Liver (tissue), 9 donors: ENCODE data around the gene OPA3. TPM values are rescaled to one million over a fixed set of nuclear protein-coding genes. Genes with fewer than 3 reads are reported as not detected.

Source experiments
- DNase-seq: peaks from one replicate; pipeline ENCODE4 v3.0.0-alpha.2; 2017; ENCODE audit warnings: low spot score
- H3K27ac ChIP-seq, 2 donors: one replicate each; pipeline ENCODE4 v1.7.0; 2013; ENCODE audit warnings: inconsistent platforms in 2 of 2, low read length in 2 of 2, control low read depth in 1 of 2, low read depth in 1 of 2, mild to moderate bottlenecking in 1 of 2
- H3K27me3 ChIP-seq, 4 donors: one replicate each; pipeline versions ENCODE4 v1.6.1 to v1.7.0; 2013; ENCODE audit warnings: low read length in 3 of 4, inconsistent platforms in 1 of 4, mild to moderate bottlenecking in 1 of 4, moderate library complexity in 1 of 4; ENCODE audit not compliant: control insufficient read depth in 4 of 4, insufficient read depth in 4 of 4
- H3K36me3 ChIP-seq, 4 donors: one replicate each; pipeline versions ENCODE4 v1.6.1 to v1.7.0; 2013; ENCODE audit warnings: low read length in 3 of 4, mild to moderate bottlenecking in 3 of 4, low read depth in 1 of 4, moderate library complexity in 1 of 4; ENCODE audit not compliant: control insufficient read depth in 4 of 4, insufficient read depth in 3 of 4
- H3K4me1 ChIP-seq, 4 donors: one replicate each; pipeline versions ENCODE4 v1.6.1 to v1.7.0; 2013; ENCODE audit warnings: low read length in 3 of 4, mild to moderate bottlenecking in 3 of 4, moderate library complexity in 1 of 4; ENCODE audit not compliant: control insufficient read depth in 4 of 4, insufficient read depth in 4 of 4
- H3K4me3 ChIP-seq, 3 donors: one replicate each; pipeline versions ENCODE4 v1.6.1 to v1.7.0; 2013; ENCODE audit warnings: low read length in 3 of 3, control low read depth in 1 of 3, low read depth in 1 of 3, mild to moderate bottlenecking in 1 of 3
- H3K9ac ChIP-seq, 2 donors: one replicate each; pipeline ENCODE4 v1.7.0; 2013; ENCODE audit warnings: low read length in 2 of 2, mild to moderate bottlenecking in 2 of 2, moderate library complexity in 2 of 2, control low read depth in 1 of 2, low read depth in 1 of 2
- H3K9me3 ChIP-seq, 4 donors: one replicate each; pipeline versions ENCODE4 v1.6.1 to v1.7.0; 2013; ENCODE audit warnings: low read length in 3 of 4; ENCODE audit not compliant: control insufficient read depth in 4 of 4
- EGR1 ChIP-seq, 2 donors: IDR thresholded peaks; 2 replicates each; pipeline ENCODE4 v1.6.1; 2016 to 2018; ENCODE audit warnings: antibody characterized with exemption in 2 of 2, low read depth in 2 of 2
- FOXA1 ChIP-seq: IDR thresholded peaks from 2 replicates; pipeline ENCODE4 v1.6.1; 2016; ENCODE audit warnings: antibody characterized with exemption
- GABPA ChIP-seq, 2 donors: IDR thresholded peaks in 1 of 2; conservative IDR thresholded peaks in 1 of 2; 2 replicates each; pipeline ENCODE4 v1.6.1; 2016; ENCODE audit warnings: antibody characterized with exemption in 2 of 2, mild to moderate bottlenecking in 1 of 2, moderate library complexity in 1 of 2
- HNF4A ChIP-seq, 2 donors: conservative IDR thresholded peaks; 2 replicates each; pipeline ENCODE4 v1.6.1; 2016; ENCODE audit warnings: antibody characterized with exemption in 2 of 2, mild to moderate bottlenecking in 2 of 2
- RXRA ChIP-seq, 2 donors: IDR thresholded peaks; 2 replicates each; pipeline ENCODE4 v1.6.1; 2017 to 2018; ENCODE audit warnings: antibody characterized with exemption in 2 of 2, mild to moderate bottlenecking in 1 of 2
- SP1 ChIP-seq: IDR thresholded peaks from 2 replicates; pipeline ENCODE4 v1.6.1; 2018; ENCODE audit warnings: antibody characterized with exemption, mild to moderate bottlenecking
- TAF1 ChIP-seq: conservative IDR thresholded peaks from 2 replicates; pipeline ENCODE4 v1.6.1; 2016; ENCODE audit warnings: antibody characterized with exemption, mild to moderate bottlenecking
- WGBS: extraction: QIAGEN DNeasy Blood & Tissue Kit; methylation state at CpG from one replicate; pipeline ENCODE4 v1.1.7; 2013; 5-methylcytosine and 5-hydroxymethylcytosine counted together
- polyA plus RNA-seq, 2 donors: library from polyadenylated mRNA; stranded (reverse) in 1 of 2; unstranded in 1 of 2; fragments of 200-250 nt in 1 of 2; fragments of >200 nt in 1 of 2; fragmentation: Nextera tagmentation in 1 of 2; extraction: Ambion mirVana in 1 of 2; gene quantifications; one replicate each; pipeline versions ENCODE4 v1.2.1 to v1.2.3, GENCODE V29; 2013 to 2015
- total RNA-seq, 2 donors: library from RNA; depleted of rRNA; stranded (reverse); fragments of >200 nt; gene quantifications; one replicate each; pipeline ENCODE4 v1.2.3, GENCODE V29; 2014
- TF ChIP-seq, protein P1 (sequence below): IDR thresholded peaks from 2 replicates; pipeline ENCODE4 v1.6.1; 2016; ENCODE audit warnings: antibody characterized with exemption, mild to moderate bottlenecking
- TF ChIP-seq, protein P2 (sequence below): IDR thresholded peaks from 2 replicates; pipeline ENCODE4 v1.6.1; 2016; ENCODE audit warnings: antibody characterized with exemption
- TF ChIP-seq, protein P3 (sequence below): IDR thresholded peaks from 2 replicates; pipeline ENCODE4 v1.6.1; 2016; ENCODE audit warnings: antibody characterized with exemption
- donor health status: healthy.
- donor health status: healthy.
- donor health status: healthy.
- donor health status: healthy.
- donor health status: healthy.

Gene OPA3
- total and polyA plus RNA-seq, 4 donors = 3.8 to 9.4 (median 6.2) TPM

DNA sequence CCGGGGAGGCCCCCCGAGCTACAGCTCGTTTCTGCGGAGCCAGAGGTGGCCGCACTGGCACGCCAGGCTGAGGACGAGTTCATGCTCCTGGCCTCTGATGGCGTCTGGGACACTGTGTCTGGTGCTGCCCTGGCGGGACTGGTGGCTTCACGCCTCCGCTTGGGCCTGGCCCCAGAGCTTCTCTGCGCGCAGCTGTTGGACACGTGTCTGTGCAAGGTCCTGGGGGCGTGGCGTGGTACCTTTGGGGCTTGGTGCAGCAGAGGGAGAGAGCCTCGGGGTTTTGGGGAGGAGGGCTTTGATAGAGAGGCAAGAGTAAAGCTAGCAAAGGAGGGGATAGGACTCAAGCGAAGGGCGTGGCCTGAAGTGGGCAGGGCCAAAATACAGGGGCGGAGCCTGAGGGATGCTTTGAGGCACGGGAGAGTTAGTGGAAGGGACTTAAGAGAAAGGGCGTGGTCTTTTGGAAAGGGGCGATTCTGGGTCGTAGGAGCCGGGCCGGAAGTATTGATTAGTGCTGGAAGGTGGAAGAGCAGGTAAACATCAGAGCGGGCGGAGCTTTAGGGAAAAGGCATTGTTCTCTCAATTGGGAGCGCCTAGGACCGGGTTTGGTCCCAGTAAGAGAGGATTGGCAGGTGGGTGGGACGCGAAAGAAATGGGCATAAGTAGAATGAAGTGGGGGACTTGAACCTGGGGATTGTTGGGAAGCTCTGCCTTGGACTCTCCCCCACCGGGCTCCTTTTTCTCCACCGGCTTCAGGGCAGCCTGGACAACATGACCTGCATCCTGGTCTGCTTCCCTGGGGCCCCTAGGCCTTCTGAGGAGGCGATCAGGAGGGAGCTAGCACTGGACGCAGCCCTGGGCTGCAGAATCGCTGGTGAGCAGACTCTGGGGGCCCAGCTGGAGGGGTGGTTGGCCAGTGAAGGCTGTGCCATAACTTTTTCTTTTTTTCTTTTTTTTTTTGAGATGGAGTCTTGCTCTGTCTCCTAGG lies 85.1 kb downstream of the OPA3 start:
- DNase-seq = no peak
- Histone ChIP-seq H3K27me3 (peaks cover 0 to 6% (median 2%) of the 10 kb centered on the region in 4 donors), H3K9ac (no peak overlapping the region), H3K4me3 (peak overlapping the region in 1 of 3 donors; percentile 17), H3K36me3 (no peaks in the 10 kb centered on the region), H3K4me1 (peaks cover 18 to 25% (median 20%) of the 10 kb centered on the region in 4 donors), H3K27ac (no peak overlapping the region), H3K9me3 (no peaks in the 10 kb centered on the region)
- WGBS = 14% methylated on average over 37 of the region's 37 CpGs
- TF ChIP-seq, protein P1, sequence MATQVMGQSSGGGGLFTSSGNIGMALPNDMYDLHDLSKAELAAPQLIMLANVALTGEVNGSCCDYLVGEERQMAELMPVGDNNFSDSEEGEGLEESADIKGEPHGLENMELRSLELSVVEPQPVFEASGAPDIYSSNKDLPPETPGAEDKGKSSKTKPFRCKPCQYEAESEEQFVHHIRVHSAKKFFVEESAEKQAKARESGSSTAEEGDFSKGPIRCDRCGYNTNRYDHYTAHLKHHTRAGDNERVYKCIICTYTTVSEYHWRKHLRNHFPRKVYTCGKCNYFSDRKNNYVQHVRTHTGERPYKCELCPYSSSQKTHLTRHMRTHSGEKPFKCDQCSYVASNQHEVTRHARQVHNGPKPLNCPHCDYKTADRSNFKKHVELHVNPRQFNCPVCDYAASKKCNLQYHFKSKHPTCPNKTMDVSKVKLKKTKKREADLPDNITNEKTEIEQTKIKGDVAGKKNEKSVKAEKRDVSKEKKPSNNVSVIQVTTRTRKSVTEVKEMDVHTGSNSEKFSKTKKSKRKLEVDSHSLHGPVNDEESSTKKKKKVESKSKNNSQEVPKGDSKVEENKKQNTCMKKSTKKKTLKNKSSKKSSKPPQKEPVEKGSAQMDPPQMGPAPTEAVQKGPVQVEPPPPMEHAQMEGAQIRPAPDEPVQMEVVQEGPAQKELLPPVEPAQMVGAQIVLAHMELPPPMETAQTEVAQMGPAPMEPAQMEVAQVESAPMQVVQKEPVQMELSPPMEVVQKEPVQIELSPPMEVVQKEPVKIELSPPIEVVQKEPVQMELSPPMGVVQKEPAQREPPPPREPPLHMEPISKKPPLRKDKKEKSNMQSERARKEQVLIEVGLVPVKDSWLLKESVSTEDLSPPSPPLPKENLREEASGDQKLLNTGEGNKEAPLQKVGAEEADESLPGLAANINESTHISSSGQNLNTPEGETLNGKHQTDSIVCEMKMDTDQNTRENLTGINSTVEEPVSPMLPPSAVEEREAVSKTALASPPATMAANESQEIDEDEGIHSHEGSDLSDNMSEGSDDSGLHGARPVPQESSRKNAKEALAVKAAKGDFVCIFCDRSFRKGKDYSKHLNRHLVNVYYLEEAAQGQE = no peak
- TF ChIP-seq HNF4A (conservative IDR thresholded peaks at IDR 0.05) = peak; percentile 34 to 65
- TF ChIP-seq SP1 = peak; percentile 23
- peak in 1 of 2 donors; percentile 62 for TF ChIP-seq EGR1 (IDR thresholded peaks at IDR 0.05; ENCODE audit: low read depth in 2 of 2)
- TF ChIP-seq, protein P2, sequence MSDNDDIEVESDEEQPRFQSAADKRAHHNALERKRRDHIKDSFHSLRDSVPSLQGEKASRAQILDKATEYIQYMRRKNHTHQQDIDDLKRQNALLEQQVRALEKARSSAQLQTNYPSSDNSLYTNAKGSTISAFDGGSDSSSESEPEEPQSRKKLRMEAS = peak; percentile 87
- TF ChIP-seq RXRA (IDR thresholded peaks at IDR 0.05) = peak in 1 of 2 donors; percentile 21

DNA sequence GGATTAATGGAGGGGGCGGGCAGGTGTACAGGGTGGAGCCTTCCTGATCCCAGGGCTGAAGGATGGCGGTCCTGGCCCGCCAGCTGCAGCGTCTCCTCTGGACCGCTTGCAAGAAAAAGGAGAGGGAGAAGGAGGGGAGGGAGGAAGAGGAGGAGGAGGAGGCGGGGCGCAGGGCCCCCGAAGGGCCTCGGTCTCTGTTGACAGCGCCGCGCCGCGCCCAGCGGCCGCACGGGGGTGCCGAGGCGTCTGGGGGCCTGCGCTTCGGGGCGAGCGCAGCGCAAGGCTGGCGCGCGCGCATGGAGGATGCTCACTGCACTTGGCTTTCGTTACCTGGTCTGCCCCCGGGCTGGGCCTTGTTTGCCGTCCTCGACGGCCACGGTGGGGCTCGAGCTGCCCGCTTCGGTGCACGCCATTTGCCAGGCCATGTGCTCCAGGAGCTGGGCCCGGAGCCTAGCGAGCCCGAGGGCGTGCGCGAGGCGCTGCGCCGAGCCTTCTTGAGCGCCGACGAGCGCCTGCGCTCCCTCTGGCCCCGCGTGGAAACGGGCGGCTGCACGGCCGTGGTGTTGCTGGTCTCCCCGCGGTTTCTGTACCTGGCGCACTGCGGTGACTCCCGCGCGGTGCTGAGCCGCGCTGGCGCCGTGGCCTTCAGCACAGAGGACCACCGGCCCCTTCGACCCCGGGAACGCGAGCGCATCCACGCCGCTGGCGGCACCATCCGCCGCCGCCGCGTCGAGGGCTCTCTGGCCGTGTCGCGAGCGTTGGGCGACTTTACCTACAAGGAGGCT lies 86.0 kb downstream of the OPA3 start, which contains the start of gene PPM1N:
Gene PPM1N, plus strand, starts transcription at position 33 of the 785 bp plus-strand sequence. Its CDS starts 30 bp downstream, at position 63.
- no peaks in the 10 kb centered on the region for H3K9me3 ChIP-seq
- 9% methylated on average over 89 of the region's 89 CpGs for WGBS
- H3K4me3 ChIP-seq = peak within 1 kb of the TSS in 2 of 3 donors; percentile 14 to 17
- TF ChIP-seq GABPA (IDR thresholded peaks at IDR 0.05 in 1 of 2, conservative IDR thresholded peaks at IDR 0.05 in 1 of 2) (no peak), TAF1 (no peak), FOXA1 (no peak)
- TF ChIP-seq, protein P3, sequence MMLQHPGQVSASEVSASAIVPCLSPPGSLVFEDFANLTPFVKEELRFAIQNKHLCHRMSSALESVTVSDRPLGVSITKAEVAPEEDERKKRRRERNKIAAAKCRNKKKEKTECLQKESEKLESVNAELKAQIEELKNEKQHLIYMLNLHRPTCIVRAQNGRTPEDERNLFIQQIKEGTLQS = no peak
- H3K4me1 ChIP-seq = peaks cover 18 to 25% (median 20%) of the 10 kb centered on the region in 4 donors
- DNase-seq = no peak
- H3K27ac ChIP-seq = no peak within 1 kb of the TSS
- no peak within 1 kb of the TSS for H3K9ac ChIP-seq
- peaks cover 0 to 6% (median 2%) of the 10 kb centered on the region in 4 donors for H3K27me3 ChIP-seq
- H3K36me3 ChIP-seq = no peaks in the 10 kb centered on the region
